ENCODE results near the gene NSUN4. TPM values are rescaled to one million over a fixed set of nuclear protein-coding genes. Genes with fewer than 3 reads are reported as not detected.

NSUN4 gene
- total and polyA plus RNA-seq, 2 of the 13 experiments (the other 11 are each of a cell fraction or from before 2014, with no cell fraction given) = 21.5 to 23.5 TPM

GRCh38 chr1:46340404-46341221 lies at the start of gene NSUN4 (continued):
- TF ChIP-seq PRDM15 (CRISPR knock-in tag; IDR thresholded peaks at IDR 0.05) (peak; percentile 92), PHF5A (CRISPR knock-in tag; IDR thresholded peaks at IDR 0.05; ENCODE audit: low read depth, unreplicated experiment) (peak; percentile 66), NRL (CRISPR knock-in tag; IDR thresholded peaks at IDR 0.05; ENCODE audit: borderline replicate concordance) (peak; percentile 83), DMAP1 (CRISPR knock-in tag; IDR thresholded peaks at IDR 0.05) (peak; percentile 94), ZNF747 (CRISPR knock-in tag; IDR thresholded peaks at IDR 0.05; ENCODE audit: borderline replicate concordance) (no peak), ZBTB40 (IDR thresholded peaks at IDR 0.05) (no peak), ZBTB40 (CRISPR knock-in tag; IDR thresholded peaks at IDR 0.05) (peak; percentile 68; the same call in 1 of the 2 replicates), GTF2F1 (IDR thresholded peaks at IDR 0.05; ENCODE audit: low read length) (no peak), ISL2 (CRISPR knock-in tag; IDR thresholded peaks at IDR 0.05) (peak; percentile 75), JARID2 (CRISPR knock-in tag; IDR thresholded peaks at IDR 0.05; ENCODE audit: insufficient replicate concordance) (no peak), IRX3 (CRISPR knock-in tag; IDR thresholded peaks at IDR 0.05; ENCODE audit: borderline replicate concordance, low read depth) (no peak), NONO (IDR thresholded peaks at IDR 0.05) (no peak), NONO (CRISPR knock-in tag; conservative IDR thresholded peaks at IDR 0.05) (peak; percentile 90), ZBTB43 (CRISPR knock-in tag; conservative IDR thresholded peaks at IDR 0.05) (no peak), JUND (CRISPR knock-in tag; IDR thresholded peaks at IDR 0.05) (no peak), SRSF1 (optimal IDR thresholded peaks at IDR 0.05; ENCODE audit: low read depth, low read length) (peak; percentile 61)

Data from HepG2 (cell line).